ENCODE data around the gene MATK.

MATK gene

DNA sequence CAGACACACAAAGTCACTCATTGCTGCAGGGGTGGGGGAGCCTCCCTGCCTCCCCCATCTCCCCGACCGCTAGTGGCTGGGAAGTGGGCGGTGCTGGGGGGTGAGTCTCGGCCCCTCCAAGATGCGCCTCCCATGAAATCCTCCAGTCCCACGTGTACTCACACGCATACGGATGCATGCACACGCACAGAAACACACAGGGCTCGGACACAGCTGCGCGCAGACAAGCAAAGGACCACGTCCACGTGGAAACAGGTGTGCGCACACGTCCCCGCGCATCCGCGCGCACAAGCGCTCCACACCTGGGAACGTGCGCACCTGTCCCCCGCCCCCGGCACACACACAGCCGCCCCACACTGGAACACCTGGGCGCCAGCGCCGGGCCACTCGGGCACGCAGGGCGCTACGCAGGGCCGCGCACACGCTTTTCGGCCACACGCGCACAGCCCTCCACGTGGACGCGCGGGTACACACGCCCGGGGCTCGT lies 687 bp downstream of the MATK start:
- DNase-seq = no peak

- DNase-seq = no peak
Observed at GRCh38 chr19:3784607-3785450, 1.4 kb downstream of the MATK start.

GRCh38 chr19:3783660-3784584 lies 2.3 kb downstream of the MATK start:
- DNase-seq = peak; percentile 52

GRCh38 chr19:3782903-3783302 lies 3.3 kb downstream of the MATK start:
- no peak for DNase-seq

GRCh38 chr19:3782330-3782729 lies 3.9 kb downstream of the MATK start:
- no peak for DNase-seq

DNA sequence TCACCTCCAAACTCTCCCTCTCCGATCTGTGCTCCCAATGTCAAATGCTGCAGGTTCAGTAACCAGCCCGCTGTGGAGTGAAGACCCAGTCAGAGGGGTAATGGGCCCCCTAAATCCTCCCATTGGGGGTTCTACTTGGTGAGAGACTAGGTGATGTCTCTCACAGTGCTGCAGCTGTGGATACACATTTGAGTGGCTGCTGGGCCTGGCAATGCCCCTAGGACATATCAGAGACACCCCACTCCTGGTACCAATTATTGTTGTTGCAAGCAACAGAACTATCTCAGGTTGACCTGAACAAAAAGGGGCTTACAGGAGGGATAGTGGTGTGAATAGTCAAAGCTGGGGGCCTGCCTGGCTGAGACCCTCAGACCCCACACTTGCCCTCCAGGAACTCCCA lies 4.6 kb downstream of the MATK start:
- DNase-seq = no peak

DNA sequence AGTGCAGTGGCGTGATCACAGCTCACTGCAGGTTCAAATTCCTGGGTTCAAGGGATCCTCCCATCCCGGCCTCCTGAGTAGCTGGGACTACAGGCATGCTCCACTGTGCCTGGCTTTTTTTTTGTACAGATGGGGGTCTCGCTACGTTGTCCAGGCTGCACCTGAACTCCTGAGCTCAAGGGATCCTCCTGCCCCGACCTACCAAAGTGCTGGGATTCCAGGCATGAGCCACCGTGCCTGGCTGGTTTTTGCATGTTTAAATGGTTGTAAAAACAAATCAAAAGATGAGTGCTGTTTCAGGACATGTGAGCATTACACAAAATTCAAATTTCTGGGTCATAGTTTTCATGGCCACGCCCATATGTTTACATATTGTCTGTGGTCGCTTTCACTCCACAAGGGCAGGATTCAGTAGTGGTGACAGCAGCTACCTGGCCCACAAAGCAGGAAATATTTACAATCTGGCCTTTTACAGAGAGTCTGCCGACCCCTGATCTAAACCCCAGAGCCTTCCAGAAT lies 5.3 kb downstream of the MATK start:
- DNase-seq = no peak

GRCh38 chr19:3778899-3779723 lies 7.1 kb downstream of the MATK start:
- no peak for DNase-seq

- no peak for DNase-seq
Observed at GRCh38 chr19:3778104-3778867, 7.9 kb downstream of the MATK start.

- no peak for DNase-seq
Observed at GRCh38 chr19:3776479-3777040, 9.6 kb downstream of the MATK start.

GRCh38 chr19:3775831-3776230 lies 10.3 kb downstream of the MATK start:
- DNase-seq = no peak

- no peak for DNase-seq
Observed at GRCh38 chr19:3775374-3775711, 10.8 kb downstream of the MATK start.

GRCh38 chr19:3774621-3775373 lies 11.4 kb downstream of the MATK start:
- no peak for DNase-seq

DNA sequence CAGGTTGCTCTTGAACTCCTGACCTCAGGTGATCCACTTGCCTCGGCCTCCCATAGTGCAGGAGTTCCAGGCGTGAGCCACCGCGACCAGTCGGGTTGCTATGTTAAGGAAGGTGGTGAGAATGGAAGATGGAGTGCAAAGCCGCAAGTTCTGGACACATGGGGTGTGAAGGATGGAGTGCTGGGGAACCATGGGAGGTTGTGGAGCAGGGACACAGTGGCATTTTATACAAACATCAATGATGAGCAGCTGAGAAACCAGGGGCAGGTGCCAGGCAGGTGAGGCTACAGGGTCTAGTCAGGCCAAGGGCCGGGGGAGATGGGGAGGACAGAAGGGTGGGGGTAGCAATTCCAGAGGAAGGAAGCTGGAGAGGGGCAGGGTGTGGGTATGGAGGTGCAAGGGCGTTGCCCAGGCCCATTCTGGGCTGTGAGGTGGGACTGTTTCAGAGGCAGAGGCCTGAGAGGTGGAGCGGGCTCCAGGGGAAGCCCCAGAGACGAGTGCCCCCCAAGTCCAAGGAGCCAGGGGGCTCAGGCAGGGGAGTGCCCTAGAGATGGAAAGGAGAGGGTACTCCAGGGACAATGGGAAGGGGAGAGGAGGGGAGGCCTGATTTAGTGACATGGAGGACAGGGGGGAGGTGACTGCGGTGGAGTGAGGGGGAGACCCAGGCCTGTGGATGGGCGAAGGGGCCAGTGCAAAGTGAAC lies 12.2 kb downstream of the MATK start:
- DNase-seq = no peak

DNA sequence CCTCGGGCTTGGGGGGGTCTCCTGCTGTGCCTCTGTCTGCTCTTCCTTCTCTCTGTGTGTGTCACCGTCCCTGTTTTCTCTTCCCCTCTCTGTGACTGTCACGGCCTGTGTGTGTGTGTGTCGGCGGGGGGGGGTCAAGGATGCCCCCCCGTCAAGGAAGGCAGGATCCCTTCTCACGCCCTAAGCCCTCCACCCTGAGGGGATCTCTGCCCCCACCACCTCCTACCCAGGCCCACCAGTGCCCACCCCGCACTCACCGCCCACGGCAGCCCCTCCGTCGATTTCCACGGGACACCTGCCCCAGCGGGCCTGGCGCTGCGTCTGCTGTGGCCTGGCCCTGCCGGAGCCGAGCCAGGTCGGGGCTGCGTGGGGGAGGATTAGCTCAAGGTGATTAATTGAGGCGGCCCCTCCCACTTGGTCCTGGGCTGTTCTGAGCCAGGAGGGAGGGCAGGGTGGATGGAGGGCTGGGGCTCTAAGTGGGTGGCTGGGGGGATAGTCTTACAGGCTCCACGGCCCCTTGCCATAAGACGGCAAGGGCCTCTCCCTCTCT lies 14.2 kb downstream of the MATK start, which contains the start of gene RAX2:
TSS of gene RAX2 (minus strand) at position 323 of the 550 bp plus-strand sequence. CDS start 486 bp downstream, outside the sequence.
- no peak for DNase-seq

GRCh38 chr19:3771000-3771905 lies 14.9 kb downstream of the MATK start:
- DNase-seq = no peak

- no peak for DNase-seq
Observed at GRCh38 chr19:3770136-3770999, 15.8 kb downstream of the MATK start.

DNA sequence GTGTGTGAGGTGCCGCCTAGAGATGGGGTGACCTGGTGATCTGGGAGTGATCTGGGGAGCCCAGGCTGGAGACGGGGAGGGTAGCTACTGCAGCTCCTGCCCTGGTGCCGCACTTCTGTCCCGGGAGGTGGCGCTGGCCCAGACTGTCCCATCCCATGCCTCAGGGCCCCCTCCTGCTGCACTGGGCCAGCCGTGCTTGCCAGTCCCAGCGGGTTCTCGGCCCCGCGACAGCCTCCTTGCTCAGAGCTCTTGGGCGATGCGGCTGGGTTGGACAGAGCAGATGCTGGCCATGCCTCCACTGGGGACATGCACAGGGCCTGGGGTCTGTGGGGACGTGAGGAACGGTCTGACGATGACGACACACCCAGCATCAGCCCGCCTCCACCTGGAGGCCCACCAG lies 16.7 kb downstream of the MATK start:
- DNase-seq = no peak
